Trophoblast cell (in vitro differentiated cells and primary cell): Measurements from ENCODE around the gene STK17B.

Source experiments
- DNase-seq, 2 donors: peaks; one replicate each; pipeline ENCODE4 v3.0.0-alpha.2; 2016
- H2AFZ ChIP-seq: 2 replicates; pipeline ENCODE4 v1.6.1; 2013; ENCODE audit warnings: low read length, moderate library complexity, mild to moderate bottlenecking; ENCODE audit not compliant: insufficient read depth, poor library complexity
- H2AK5ac ChIP-seq: 2 replicates; pipeline ENCODE4 v1.6.1; 2013; ENCODE audit warnings: mild to moderate bottlenecking, low read length
- H2BK120ac ChIP-seq: 2 replicates; pipeline ENCODE4 v1.6.1; 2013; ENCODE audit warnings: low read length, mild to moderate bottlenecking, moderate library complexity; ENCODE audit not compliant: insufficient read depth, poor library complexity
- H2BK12ac ChIP-seq: 2 replicates; pipeline ENCODE4 v1.6.1; 2013; ENCODE audit warnings: mild to moderate bottlenecking, low read length, moderate library complexity
- H2BK5ac ChIP-seq: 2 replicates; pipeline ENCODE4 v1.6.1; 2013; ENCODE audit warnings: low read length, low read depth, moderate library complexity, mild to moderate bottlenecking; ENCODE audit not compliant: poor library complexity
- H3K14ac ChIP-seq: 2 replicates; pipeline ENCODE4 v1.6.1; 2013; ENCODE audit warnings: mild to moderate bottlenecking, low read length
- H3K18ac ChIP-seq: 2 replicates; pipeline ENCODE4 v1.6.1; 2013; ENCODE audit warnings: mild to moderate bottlenecking, low read length
- H3K23ac ChIP-seq: 2 replicates; pipeline ENCODE4 v1.6.1; 2013; ENCODE audit warnings: low read length
- H3K27ac ChIP-seq: 2 replicates; pipeline ENCODE4 v1.5.1; 2013; ENCODE audit warnings: low read depth, mild to moderate bottlenecking, inconsistent platforms, low read length, moderate library complexity
- H3K27me3 ChIP-seq: 2 replicates; pipeline ENCODE4 v1.6.1; 2013; ENCODE audit warnings: inconsistent platforms, mild to moderate bottlenecking, low read length, moderate library complexity; ENCODE audit not compliant: insufficient read depth
- H3K36me3 ChIP-seq, 2 experiments: 1 replicate in 1 of 2; 2 replicates in 1 of 2; pipeline ENCODE4 v1.6.1; 2013; ENCODE audit warnings: low read length in 2 of 2, mild to moderate bottlenecking in 2 of 2, moderate library complexity in 1 of 2; ENCODE audit not compliant: insufficient read depth in 2 of 2, control insufficient read depth in 1 of 2
- H3K4ac ChIP-seq: 2 replicates; pipeline ENCODE4 v1.6.1; 2013; ENCODE audit warnings: low read depth, mild to moderate bottlenecking, low read length, moderate library complexity
- H3K4me1 ChIP-seq, 2 experiments: 1 replicate in 1 of 2; 2 replicates in 1 of 2; pipeline ENCODE4 v1.6.1; 2013; ENCODE audit warnings: low read length in 2 of 2, mild to moderate bottlenecking in 2 of 2, moderate library complexity in 1 of 2; ENCODE audit not compliant: insufficient read depth in 2 of 2, control insufficient read depth in 1 of 2
- H3K4me2 ChIP-seq: 2 replicates; pipeline ENCODE4 v1.6.1; 2013; ENCODE audit warnings: inconsistent platforms, mild to moderate bottlenecking, low read length, moderate library complexity
- H3K4me3 ChIP-seq: 2 replicates; pipeline ENCODE4 v1.5.1; 2013; ENCODE audit warnings: mild to moderate bottlenecking, low read depth, low read length, inconsistent platforms
- H3K79me1 ChIP-seq: one replicate; pipeline ENCODE4 v1.6.1; 2013; ENCODE audit warnings: low read length
- H3K79me2 ChIP-seq: 2 replicates; pipeline ENCODE4 v1.6.1; 2013; ENCODE audit warnings: low read length, mild to moderate bottlenecking; ENCODE audit not compliant: control insufficient read depth, insufficient read depth, poor library complexity
- H3K9ac ChIP-seq: 2 replicates; pipeline ENCODE4 v1.6.1; 2013; ENCODE audit warnings: mild to moderate bottlenecking, low read length
- H3K9me3 ChIP-seq: 2 replicates; pipeline ENCODE4 v1.6.1; 2013; ENCODE audit warnings: low read depth, mild to moderate bottlenecking, control low read depth, inconsistent platforms, low read length; ENCODE audit not compliant: insufficient read depth
- H4K12ac ChIP-seq: 2 replicates; pipeline ENCODE4 v1.6.1; 2013; ENCODE audit warnings: low read depth, mild to moderate bottlenecking, low read length, moderate library complexity
- H4K8ac ChIP-seq: 2 replicates; pipeline ENCODE4 v1.6.1; 2013; ENCODE audit warnings: low read depth, mild to moderate bottlenecking, low read length, moderate library complexity
- H4K91ac ChIP-seq: one replicate; pipeline ENCODE4 v1.6.1; 2013; ENCODE audit warnings: low read depth, mild to moderate bottlenecking, low read length, moderate library complexity
- WGBS: extraction: QIAGEN DNeasy Blood & Tissue Kit; methylation state at CpG from one replicate; pipeline ENCODE4 v1.1.7; 2013; ENCODE audit warnings: missing lambda C conversion rate; ENCODE audit not compliant: insufficient read length, insufficient coverage; ENCODE audit errors: extremely low coverage; 5-methylcytosine and 5-hydroxymethylcytosine counted together

The STK17B gene

GRCh38 chr2:196170213-196170605 lies 1.2 kb downstream of the STK17B start:
- no peak overlapping the region for H4K12ac ChIP-seq

GRCh38 chr2:196169516-196169915 lies 1.9 kb downstream of the STK17B start:
- H3K4ac ChIP-seq = no peak overlapping the region
- H3K27ac ChIP-seq = no peak overlapping the region
- H3K4me2 ChIP-seq = no peak overlapping the region
- H3K23ac ChIP-seq = no peak overlapping the region
- no peak overlapping the region for H2BK120ac ChIP-seq
- no peak overlapping the region for H4K91ac ChIP-seq
- no peak overlapping the region for H3K14ac ChIP-seq
- H2AFZ ChIP-seq = no peak overlapping the region
- peaks cover 12% of the 10 kb centered on the region for H3K79me1 ChIP-seq
- H3K36me3 ChIP-seq = no peaks in the 10 kb centered on the region
- no peaks in the 10 kb centered on the region for H3K9me3 ChIP-seq
- DNase-seq = peak in 1 of 2 donors; percentile 14
- no peak overlapping the region for H3K18ac ChIP-seq
- no peak overlapping the region for H4K8ac ChIP-seq
- H2AK5ac ChIP-seq = no peak overlapping the region
- no peaks in the 10 kb centered on the region for H3K27me3 ChIP-seq
- 100% methylated on average over 4 of the region's 5 CpGs for WGBS
- H2BK5ac ChIP-seq = no peak overlapping the region
- no peak overlapping the region for H2BK12ac ChIP-seq
- no peak overlapping the region for H3K4me3 ChIP-seq
- no peak overlapping the region for H3K9ac ChIP-seq
- peaks cover 10% of the 10 kb centered on the region for H3K79me2 ChIP-seq
- no peak overlapping the region for H4K12ac ChIP-seq
- H3K4me1 ChIP-seq = peaks cover 0 to 3% of the 10 kb centered on the region in 2 experiments

More at GRCh38 chr2:196170213-196170605, 1.2 kb downstream of the STK17B start:
- Histone ChIP-seq H3K18ac (no peak overlapping the region), H3K4me1 (peaks cover 0 to 3% of the 10 kb centered on the region in 2 experiments), H3K27me3 (no peaks in the 10 kb centered on the region), H3K9me3 (no peaks in the 10 kb centered on the region), H2AFZ (peak overlapping the region; percentile 79), H3K23ac (no peak overlapping the region), H3K4me2 (peak overlapping the region; percentile 83), H3K36me3 (no peaks in the 10 kb centered on the region), H3K9ac (peak overlapping the region; percentile 92), H2AK5ac (no peak overlapping the region), H2BK12ac (no peak overlapping the region), H3K4me3 (peak overlapping the region; percentile 98), H3K14ac (no peak overlapping the region), H4K8ac (no peak overlapping the region), H3K79me1 (peaks cover 12% of the 10 kb centered on the region), H3K79me2 (peaks cover 10% of the 10 kb centered on the region), H4K91ac (no peak overlapping the region), H3K27ac (no peak overlapping the region), H3K4ac (peak overlapping the region; percentile 75), H2BK5ac (no peak overlapping the region), H2BK120ac (no peak overlapping the region)
- no CpG with 5 or more reads among the region's 13 CpGs for WGBS
- peak; percentile 35 to 67 for DNase-seq

- H3K27me3 ChIP-seq = no peaks in the 10 kb centered on the region
- no peak overlapping the region for H2AFZ ChIP-seq
These were observed 3.2 kb downstream of the STK17B start for GRCh38 chr2:196168181-196168580.

GRCh38 chr2:196167666-196168065 lies 3.7 kb downstream of the STK17B start:
- Histone ChIP-seq H3K79me1 (peaks cover 12% of the 10 kb centered on the region), H2AFZ (no peak overlapping the region), H2BK120ac (no peak overlapping the region), H4K12ac (no peak overlapping the region), H3K14ac (no peak overlapping the region), H3K27me3 (no peaks in the 10 kb centered on the region), H3K79me2 (peaks cover 10% of the 10 kb centered on the region), H2BK12ac (no peak overlapping the region), H2BK5ac (no peak overlapping the region), H3K4me2 (no peak overlapping the region), H3K9ac (no peak overlapping the region), H3K23ac (no peak overlapping the region), H2AK5ac (no peak overlapping the region), H4K91ac (no peak overlapping the region), H3K4me1 (peaks cover 0 to 3% of the 10 kb centered on the region in 2 experiments), H3K27ac (no peak overlapping the region), H3K18ac (no peak overlapping the region), H3K4ac (no peak overlapping the region), H3K36me3 (peaks cover under 1 to 2% of the 10 kb centered on the region in 2 experiments), H3K9me3 (no peaks in the 10 kb centered on the region), H4K8ac (no peak overlapping the region), H3K4me3 (no peak overlapping the region)
- DNase-seq = peak in 1 of 2 donors; percentile 20
- WGBS = no CpG with 5 or more reads among the region's 2 CpGs

More at GRCh38 chr2:196168181-196168580, 3.2 kb downstream of the STK17B start:
- Histone ChIP-seq H2BK12ac (no peak overlapping the region), H3K79me2 (peaks cover 10% of the 10 kb centered on the region), H2AK5ac (no peak overlapping the region), H3K23ac (no peak overlapping the region), H3K9me3 (no peaks in the 10 kb centered on the region), H3K9ac (no peak overlapping the region), H3K4me3 (no peak overlapping the region), H3K4me2 (peak overlapping the region; percentile 38), H4K91ac (no peak overlapping the region), H2BK5ac (no peak overlapping the region), H4K8ac (no peak overlapping the region), H3K14ac (no peak overlapping the region), H3K4me1 (peaks cover 0 to 3% of the 10 kb centered on the region in 2 experiments), H3K18ac (no peak overlapping the region), H3K4ac (no peak overlapping the region), H3K36me3 (no peaks in the 10 kb centered on the region), H4K12ac (no peak overlapping the region), H2BK120ac (no peak overlapping the region), H3K79me1 (peaks cover 12% of the 10 kb centered on the region), H3K27ac (no peak overlapping the region)
- no peak for DNase-seq
- WGBS = no CpG with 5 or more reads among the region's 4 CpGs
